Astrocyte (in vitro differentiated cells and primary cell): Measurements from ENCODE around the gene MCF2L.

Source experiments
- CTCF ChIP-seq: IDR thresholded peaks from 2 replicates; pipeline ENCODE4 v1.5.1; 2011; ENCODE audit warnings: low read depth, mild to moderate bottlenecking, inconsistent platforms, low read length, moderate library complexity; ENCODE audit not compliant: insufficient read depth
- EZH2 ChIP-seq: IDR thresholded peaks from 2 replicates; pipeline ENCODE4 v1.6.1; 2012; ENCODE audit warnings: mild to moderate bottlenecking, low read length, inconsistent platforms; ENCODE audit not compliant: insufficient read depth

DNA sequence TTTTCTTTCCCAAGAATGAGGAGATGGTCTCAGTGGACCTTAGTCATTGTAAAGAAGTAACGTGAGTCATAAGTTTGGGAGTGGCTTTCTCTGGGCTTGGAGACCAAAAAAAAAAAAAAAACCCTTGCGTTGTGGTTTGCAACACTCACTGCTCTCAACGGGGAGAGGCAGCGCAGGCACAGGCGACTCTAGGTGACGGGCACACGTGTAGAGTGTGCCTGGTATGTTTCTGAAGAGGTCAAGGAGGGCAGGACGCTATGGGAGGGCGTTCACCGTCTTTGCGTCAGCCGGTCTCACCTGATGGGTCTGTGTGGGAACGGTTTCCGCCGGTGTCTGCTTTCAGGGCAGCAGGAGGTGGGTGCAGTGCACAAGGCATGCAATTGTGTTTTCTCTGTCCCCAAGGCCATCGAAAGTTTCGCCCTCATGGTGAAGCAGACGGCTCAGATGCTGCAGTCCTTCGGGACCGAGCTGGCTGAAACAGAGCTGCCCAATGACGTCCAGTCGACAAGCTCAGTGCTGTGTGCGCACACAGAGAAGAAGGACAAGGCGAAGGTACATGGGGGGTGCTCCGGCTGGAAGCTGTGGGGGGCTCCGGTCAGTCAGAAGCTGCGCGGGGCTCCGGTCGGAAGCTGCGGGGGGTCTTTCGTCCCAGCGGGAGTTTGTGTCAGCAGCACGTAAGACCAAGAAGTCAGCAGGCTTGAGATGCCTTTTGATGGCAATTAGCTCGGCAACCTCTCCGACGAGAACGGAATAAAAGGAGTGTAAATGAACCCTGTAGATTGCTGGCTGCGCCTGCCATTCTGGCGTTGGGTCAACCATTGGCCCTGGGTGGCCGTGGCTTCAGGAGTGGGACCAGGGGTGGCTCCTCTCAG, 95.8 kb downstream of the MCF2L start:
- TF ChIP-seq EZH2 (no peak), CTCF (no peak)
